Gastrocnemius medialis (tissue), 4 donors: Measurements from ENCODE around the gene PITHD1.

Experiments
- CTCF ChIP-seq, 5 experiments: fragments of 450-650 bp in 3 of 5; fragments of 200-600 bp in 2 of 5; sonication (generic) in 2 of 5; IDR thresholded peaks in 4 of 5; conservative IDR thresholded peaks in 1 of 5; 1 replicate in 4 of 5; 2 replicates in 1 of 5; pipeline ENCODE4 v1.5.1; 2016 to 2019; ENCODE audit warnings: antibody characterized with exemption in 5 of 5, mild to moderate bottlenecking in 3 of 5, moderate library complexity in 3 of 5
- POLR2A ChIP-seq, 2 donors: fragments of 450-650 bp; IDR thresholded peaks; one replicate each; pipeline ENCODE4 v1.6.1; 2017; ENCODE audit warnings: antibody characterized with exemption in 2 of 2, mild to moderate bottlenecking in 2 of 2, moderate library complexity in 2 of 2

- TF ChIP-seq CTCF (IDR thresholded peaks at IDR 0.05 in 4 of 5, conservative IDR thresholded peaks at IDR 0.05 in 1 of 5) (no peak), POLR2A (IDR thresholded peaks at IDR 0.05) (no peak)
Measured at GRCh38 chr1:23779826-23780371, 1.7 kb downstream of the PITHD1 start.
